Coronary artery (tissue), 2 donors: ENCODE measurements around the gene SUPT6H.
A peak's percentile ranks its signal among the peaks of the same experiment; 100 is the strongest.

Experiments
- DNase-seq: peaks from one replicate; pipeline ENCODE4 v3.0.0-alpha.2; 2017; ENCODE audit warnings: low spot score
- H3K27ac ChIP-seq, 2 donors: fragments of 200-600 bp; sonication (generic); one replicate each; pipeline ENCODE4 v1.5.1; 2016 to 2019
- H3K4me3 ChIP-seq: fragments of 200-600 bp; sonication (generic); 2 replicates; pipeline ENCODE4 v1.5.1; 2016; ENCODE audit warnings: mild to moderate bottlenecking, moderate library complexity
- CTCF ChIP-seq: fragments of 200-600 bp; sonication (generic); IDR thresholded peaks from one replicate; pipeline ENCODE4 v1.5.1; 2019; ENCODE audit warnings: antibody characterized with exemption

Gene SUPT6H

GRCh38 chr17:28750178-28751047 lies 88.4 kb downstream of the SUPT6H start:
- TF ChIP-seq CTCF, result peak; percentile 100
- Histone ChIP-seq H3K4me3 (no peak overlapping the region), H3K27ac (no peak overlapping the region)
- DNase-seq, result peak; percentile 91

GRCh38 chr17:28751600-28752366 lies 89.8 kb downstream of the SUPT6H start:
- Histone ChIP-seq H3K4me3 (no peak overlapping the region), H3K27ac (no peak overlapping the region)
- no peak for DNase-seq
- TF ChIP-seq CTCF, result no peak
